SK-N-SH treated with all-trans-retinoic acid at 6 μM for 48 hours (cell line): ENCODE data around the gene LPP.
A peak's percentile ranks its signal among the peaks of the same experiment; 100 is the strongest.

Source experiments
- ATAC-seq: fragments of 200-7000 bp; cut with Tn5 transposase; 3 replicates; pipeline ENCODE4 v1.9.1; 2020; ENCODE audit warnings: mild to moderate bottlenecking, moderate library complexity
- ARNTL ChIP-seq: fragments of 450-650 bp; formaldehyde crosslinking; IDR thresholded peaks from 2 replicates; pipeline ENCODE4 v1.5.0; 2020; ENCODE audit warnings: low read depth, mild to moderate bottlenecking, moderate library complexity, borderline replicate concordance
- BACH2 ChIP-seq: fragments of 250-450 bp; sonication (Bioruptor Pico); IDR thresholded peaks from 2 replicates; pipeline ENCODE4 v1.9.0; 2021; ENCODE audit warnings: mild to moderate bottlenecking, borderline replicate concordance
- CREB5 ChIP-seq: fragments of 250-450 bp; sonication (Bioruptor Pico); IDR thresholded peaks from 2 replicates; pipeline ENCODE4 v1.5.1; 2020; ENCODE audit warnings: low read depth, mild to moderate bottlenecking, moderate library complexity
- CSDC2 ChIP-seq: fragments of 250-450 bp; sonication (Bioruptor Pico); IDR thresholded peaks from 2 replicates; pipeline ENCODE4 v1.5.0; 2020; ENCODE audit warnings: mild to moderate bottlenecking, moderate library complexity
- ESRRG ChIP-seq: fragments of 250-450 bp; sonication (Bioruptor Pico); IDR thresholded peaks from 2 replicates; pipeline ENCODE4 v1.6.1; 2021; ENCODE audit warnings: mild to moderate bottlenecking
- GLIS3 ChIP-seq: fragments of 250-450 bp; sonication (Bioruptor Pico); IDR thresholded peaks from 2 replicates; pipeline ENCODE4 v1.5.0; 2020; ENCODE audit warnings: mild to moderate bottlenecking, moderate library complexity
- ISL1 ChIP-seq: fragments of 250-450 bp; sonication (Bioruptor Pico); IDR thresholded peaks from 2 replicates; pipeline ENCODE4 v2.1.2; 2022; ENCODE audit warnings: mild to moderate bottlenecking, moderate library complexity
- PATZ1 ChIP-seq: fragments of 250-450 bp; sonication (Bioruptor Pico); IDR thresholded peaks from 2 replicates; pipeline ENCODE4 v1.8.0; 2020; ENCODE audit warnings: mild to moderate bottlenecking, moderate library complexity, borderline replicate concordance
- POU6F1 ChIP-seq: fragments of 250-450 bp; sonication (Bioruptor Pico); IDR thresholded peaks from 2 replicates; pipeline ENCODE4 v1.8.0; 2021; ENCODE audit warnings: low read depth, mild to moderate bottlenecking, moderate library complexity, borderline replicate concordance
- PPARA ChIP-seq: fragments of 250-450 bp; sonication (Bioruptor Pico); IDR thresholded peaks from 2 replicates; pipeline ENCODE4 v1.5.0; 2020; ENCODE audit warnings: mild to moderate bottlenecking, borderline replicate concordance
- RARB ChIP-seq: fragments of 250-450 bp; sonication (Bioruptor Pico); IDR thresholded peaks from 2 replicates; pipeline ENCODE4 v1.8.0; 2021; ENCODE audit warnings: mild to moderate bottlenecking, moderate library complexity
- SNAI2 ChIP-seq: fragments of 250-450 bp; sonication (Bioruptor Pico); IDR thresholded peaks from 2 replicates; pipeline ENCODE4 v1.5.0; 2020; ENCODE audit warnings: mild to moderate bottlenecking, moderate library complexity
- TCF4 ChIP-seq: fragments of 250-450 bp; sonication (Bioruptor Pico); IDR thresholded peaks from 2 replicates; pipeline ENCODE4 v1.8.0; 2021; ENCODE audit warnings: mild to moderate bottlenecking, moderate library complexity, borderline replicate concordance
- TOX ChIP-seq: fragments of 250-450 bp; sonication (Bioruptor Pico); IDR thresholded peaks from 2 replicates; pipeline ENCODE4 v1.8.0; 2021; ENCODE audit warnings: mild to moderate bottlenecking, moderate library complexity, borderline replicate concordance
- TSHZ2 ChIP-seq: fragments of 250-450 bp; sonication (Bioruptor Pico); IDR thresholded peaks from 2 replicates; pipeline ENCODE4 v1.5.0; 2020; ENCODE audit warnings: mild to moderate bottlenecking, moderate library complexity
- ZC3H10 ChIP-seq: fragments of 250-450 bp; sonication (Bioruptor Pico); IDR thresholded peaks from 2 replicates; pipeline ENCODE4 v1.5.1; 2021; ENCODE audit warnings: mild to moderate bottlenecking, moderate library complexity
- ZFP3 ChIP-seq: fragments of 250-450 bp; sonication (Bioruptor Pico); IDR thresholded peaks from 2 replicates; pipeline ENCODE4 v1.5.0; 2020; ENCODE audit warnings: mild to moderate bottlenecking, moderate library complexity
- ZNF565 ChIP-seq: fragments of 450-650 bp; formaldehyde crosslinking; conservative IDR thresholded peaks from 2 replicates; pipeline ENCODE4 v1.5.0; 2020; ENCODE audit warnings: low read depth, mild to moderate bottlenecking, moderate library complexity
- ZNF70 ChIP-seq: fragments of 450-650 bp; formaldehyde crosslinking; IDR thresholded peaks from 2 replicates; pipeline ENCODE4 v1.5.0; 2020; ENCODE audit warnings: mild to moderate bottlenecking, moderate library complexity
- ZNF8 ChIP-seq: fragments of 450-650 bp; formaldehyde crosslinking; IDR thresholded peaks from 2 replicates; pipeline ENCODE4 v1.5.0; 2020; ENCODE audit warnings: mild to moderate bottlenecking, moderate library complexity

LPP gene

GRCh38 chr3:188198001-188198400, 44.0 kb downstream of the LPP start:
- TF ChIP-seq RARB (CRISPR knock-in tag): no peak
- no peak for TF ChIP-seq PPARA
- TF ChIP-seq SNAI2 (CRISPR knock-in tag): no peak
- TF ChIP-seq TOX: no peak
- TF ChIP-seq ZNF8 (CRISPR knock-in tag): no peak
- TF ChIP-seq TSHZ2: no peak
- no peak for TF ChIP-seq CSDC2
- no peak for TF ChIP-seq ZC3H10 (CRISPR knock-in tag)
- TF ChIP-seq CREB5 (CRISPR knock-in tag): no peak
- TF ChIP-seq GLIS3 (CRISPR knock-in tag): no peak
- TF ChIP-seq POU6F1 (CRISPR knock-in tag): no peak
- TF ChIP-seq ESRRG (CRISPR knock-in tag): no peak
- no peak for TF ChIP-seq BACH2 (CRISPR knock-in tag)
- no peak for TF ChIP-seq ZNF70 (CRISPR knock-in tag)
- TF ChIP-seq PATZ1 (CRISPR knock-in tag): no peak
- TF ChIP-seq ZNF565: no peak
- TF ChIP-seq ISL1 (CRISPR knock-in tag): no peak
- TF ChIP-seq TCF4: no peak
- TF ChIP-seq, all 23 proteins: peak for 0
- no peak for ATAC-seq

- TF ChIP-seq TCF4 (no peak), ZFP3 (CRISPR knock-in tag) (no peak), ISL1 (CRISPR knock-in tag) (no peak), ZNF70 (CRISPR knock-in tag) (no peak), RARB (CRISPR knock-in tag) (no peak)
These were observed 44.9 kb downstream of the LPP start for GRCh38 chr3:188198760-188199327.

GRCh38 chr3:188199386-188199785, 45.4 kb downstream of the LPP start:
- ATAC-seq: no peak
- TF ChIP-seq ZC3H10 (CRISPR knock-in tag): no peak
- no peak for TF ChIP-seq TCF4
- no peak for TF ChIP-seq SNAI2 (CRISPR knock-in tag)
- TF ChIP-seq POU6F1 (CRISPR knock-in tag): no peak
- no peak for TF ChIP-seq ZNF565
- TF ChIP-seq RARB (CRISPR knock-in tag): no peak
- TF ChIP-seq ARNTL (CRISPR knock-in tag): no peak
- no peak for TF ChIP-seq CREB5 (CRISPR knock-in tag)
- no peak for TF ChIP-seq ZNF8 (CRISPR knock-in tag)
- TF ChIP-seq TSHZ2: no peak
- no peak for TF ChIP-seq BACH2 (CRISPR knock-in tag)
- TF ChIP-seq ZNF70 (CRISPR knock-in tag): no peak
- no peak for TF ChIP-seq TOX
- no peak for TF ChIP-seq GLIS3 (CRISPR knock-in tag)
- no peak for TF ChIP-seq PATZ1 (CRISPR knock-in tag)

More at GRCh38 chr3:188198760-188199327, 44.9 kb downstream of the LPP start:
- peak; percentile 37 for ATAC-seq
